HG02852 (cell line): ENCODE results near the gene TMEM256.

Experiments
- ATAC-seq: cut with Tn5 transposase; IDR thresholded peaks from one replicate; pipeline ENCODE4 v1.9.1; 2021; ENCODE audit warnings: mild to moderate bottlenecking, moderate library complexity; ENCODE audit not compliant: unreplicated experiment

The TMEM256 gene

DNA sequence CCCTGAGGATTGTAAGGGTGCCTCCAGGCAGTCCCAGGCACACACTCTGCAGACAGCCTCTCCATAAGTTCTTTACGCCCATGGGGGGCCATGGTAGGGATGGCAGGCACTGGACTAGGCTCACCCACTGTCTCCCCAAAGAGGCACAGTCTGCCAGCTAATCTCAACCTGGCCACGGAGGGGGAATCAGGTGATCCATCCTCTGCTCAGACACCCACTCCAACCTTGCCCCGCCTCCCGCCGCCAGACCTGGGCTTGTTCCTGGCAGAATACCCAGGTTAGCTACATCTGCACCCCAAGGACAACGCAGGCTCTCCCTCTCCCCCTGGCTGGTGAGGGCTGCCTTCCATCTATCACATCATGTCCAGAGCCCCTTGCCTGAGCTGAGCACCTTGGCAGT lies 5.0 kb upstream of the TMEM256 start:
- no peak for ATAC-seq

DNA sequence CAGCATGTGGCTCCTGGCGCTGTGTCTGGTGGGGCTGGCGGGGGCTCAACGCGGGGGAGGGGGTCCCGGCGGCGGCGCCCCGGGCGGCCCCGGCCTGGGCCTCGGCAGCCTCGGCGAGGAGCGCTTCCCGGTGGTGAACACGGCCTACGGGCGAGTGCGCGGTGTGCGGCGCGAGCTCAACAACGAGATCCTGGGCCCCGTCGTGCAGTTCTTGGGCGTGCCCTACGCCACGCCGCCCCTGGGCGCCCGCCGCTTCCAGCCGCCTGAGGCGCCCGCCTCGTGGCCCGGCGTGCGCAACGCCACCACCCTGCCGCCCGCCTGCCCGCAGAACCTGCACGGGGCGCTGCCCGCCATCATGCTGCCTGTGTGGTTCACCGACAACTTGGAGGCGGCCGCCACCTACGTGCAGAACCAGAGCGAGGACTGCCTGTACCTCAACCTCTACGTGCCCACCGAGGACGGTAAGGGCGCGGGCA lies 4.4 kb upstream of the TMEM256 start:
- ATAC-seq, result no peak

DNA sequence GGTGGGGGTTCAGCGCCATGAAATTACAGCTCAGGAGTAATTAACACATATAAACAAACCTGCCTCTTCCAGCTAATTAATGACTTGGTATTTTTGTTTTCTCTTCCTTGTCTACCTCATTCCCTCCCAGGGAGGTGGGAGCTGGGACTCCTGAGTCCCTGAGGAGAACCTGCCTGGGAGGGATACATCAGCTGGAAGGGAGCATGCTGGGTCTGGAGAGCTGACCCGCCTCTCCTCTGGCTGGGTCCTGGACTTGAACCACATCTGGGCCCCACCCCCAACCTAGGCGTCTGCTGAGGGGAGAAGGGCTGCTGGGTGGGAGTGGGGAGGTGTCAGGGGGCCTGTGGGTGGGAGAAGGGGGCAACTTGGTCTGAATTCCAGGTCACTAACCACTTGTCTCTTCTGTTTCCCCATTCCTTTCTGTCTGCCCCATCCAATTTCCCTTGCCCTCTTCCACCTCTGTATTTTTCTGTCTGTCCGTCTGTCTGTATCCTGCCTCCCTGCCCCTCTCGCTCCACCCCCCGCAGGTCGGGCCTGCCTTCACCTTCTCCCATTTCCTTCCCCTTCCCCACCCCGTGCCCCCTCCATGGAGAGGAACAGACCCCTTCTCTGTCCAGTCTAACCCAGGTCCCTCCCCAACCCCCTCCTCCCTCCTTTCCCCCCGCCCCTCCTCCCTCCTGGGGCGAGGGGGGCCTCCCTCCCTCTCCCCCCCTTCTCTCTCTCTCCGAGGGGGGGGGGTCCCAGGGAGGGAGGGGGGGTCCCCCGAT lies 3.8 kb upstream of the TMEM256 start, which contains the start of gene NLGN2:
Gene NLGN2, plus strand, starts transcription at position 361 of the 767 bp plus-strand sequence. CDS start 411 bp downstream, outside the sequence.
- ATAC-seq, result no peak

DNA sequence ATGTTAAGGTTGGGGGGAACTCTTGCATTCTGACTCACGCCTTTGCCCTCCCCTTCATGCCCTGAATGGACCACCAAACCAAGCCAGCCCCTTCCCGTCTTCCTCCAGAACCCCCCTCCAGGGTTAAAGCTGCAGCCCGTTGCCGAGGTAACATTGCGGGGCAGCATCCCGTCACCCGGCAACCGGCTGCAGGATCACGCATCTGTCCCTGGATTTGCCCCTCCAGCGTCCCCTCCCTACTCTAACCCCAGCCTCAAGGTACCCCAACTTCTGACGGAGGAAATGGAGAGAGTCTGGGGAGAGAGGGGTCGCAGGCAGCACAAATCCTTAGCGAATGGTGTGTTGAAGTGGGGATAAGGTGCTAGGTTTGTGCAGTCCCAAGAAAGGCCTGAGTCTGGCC lies 3.2 kb upstream of the TMEM256 start:
- ATAC-seq, result no peak

DNA sequence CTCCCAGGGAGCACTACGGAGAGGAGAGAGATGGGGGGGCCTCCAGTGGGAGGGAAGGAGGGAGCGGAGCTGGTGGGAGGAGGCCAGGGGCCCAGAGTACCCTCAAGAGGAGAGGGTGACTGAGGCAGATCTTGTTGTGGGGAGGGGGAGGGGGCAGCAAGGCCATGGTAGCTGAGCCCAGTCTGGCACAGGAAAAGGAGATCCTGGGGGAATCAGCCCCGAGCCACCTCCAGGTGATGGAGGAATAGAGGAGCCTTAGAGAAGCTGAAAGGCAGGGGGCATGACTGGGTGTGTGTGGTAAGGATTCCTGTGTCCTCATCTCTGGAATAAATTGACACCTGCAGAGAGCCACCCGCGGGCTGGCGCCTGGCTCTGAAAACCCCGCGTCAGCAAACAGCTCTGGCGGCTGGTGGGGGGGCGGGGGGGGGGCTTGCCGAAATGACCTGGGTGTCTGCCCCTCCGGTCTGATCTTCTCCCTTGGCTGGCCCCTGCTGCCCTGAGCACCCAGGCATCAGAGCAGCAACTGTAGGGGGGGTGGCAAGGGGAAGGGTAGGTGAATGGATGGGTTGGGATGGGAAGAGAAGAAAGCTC lies 2.4 kb upstream of the TMEM256 start:
- ATAC-seq, result no peak

DNA sequence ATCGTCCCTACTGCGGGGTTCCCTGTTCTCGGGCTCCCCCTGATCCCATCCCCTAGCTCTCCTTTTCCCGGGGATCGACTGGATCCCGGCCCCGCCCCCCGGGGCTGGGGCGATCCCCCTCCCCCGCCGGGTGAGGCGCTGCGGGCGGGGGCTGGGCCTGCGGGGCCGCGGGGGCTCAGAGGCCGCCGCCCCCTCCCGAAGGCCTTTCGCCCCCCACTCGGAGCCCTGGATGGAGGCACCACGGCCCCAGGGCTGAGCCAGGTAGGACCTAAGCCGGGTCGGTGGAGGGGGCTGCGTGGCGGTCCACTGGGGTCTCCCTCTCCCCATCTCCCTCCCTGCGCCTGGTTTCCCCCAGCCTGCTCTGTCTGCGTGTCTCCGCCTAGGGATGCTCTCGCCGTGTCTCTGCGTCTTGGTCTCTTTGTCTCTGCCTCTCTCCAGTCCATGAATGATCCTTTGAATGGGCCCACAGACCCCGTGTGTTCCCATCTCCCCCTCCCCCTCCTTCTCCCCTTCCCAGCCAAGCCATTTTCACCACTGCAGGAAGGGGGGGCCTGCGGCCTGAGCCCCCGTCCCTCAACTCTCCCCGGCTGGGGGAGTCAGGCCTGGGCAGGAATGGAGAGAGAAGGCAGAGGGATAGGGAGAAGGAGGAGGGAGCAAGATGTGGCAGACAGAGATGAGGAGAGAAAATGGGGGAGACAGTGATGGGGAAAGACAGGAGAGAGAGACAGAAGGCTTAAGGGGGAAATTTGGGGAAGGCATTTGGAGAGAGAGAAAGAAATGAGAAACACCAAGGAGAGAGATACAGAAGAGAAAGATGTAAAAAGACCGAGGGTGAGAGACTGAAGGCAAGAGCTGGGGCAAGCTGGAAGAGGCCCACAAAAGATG lies 1.7 kb upstream of the TMEM256 start:
- ATAC-seq, result no peak

DNA sequence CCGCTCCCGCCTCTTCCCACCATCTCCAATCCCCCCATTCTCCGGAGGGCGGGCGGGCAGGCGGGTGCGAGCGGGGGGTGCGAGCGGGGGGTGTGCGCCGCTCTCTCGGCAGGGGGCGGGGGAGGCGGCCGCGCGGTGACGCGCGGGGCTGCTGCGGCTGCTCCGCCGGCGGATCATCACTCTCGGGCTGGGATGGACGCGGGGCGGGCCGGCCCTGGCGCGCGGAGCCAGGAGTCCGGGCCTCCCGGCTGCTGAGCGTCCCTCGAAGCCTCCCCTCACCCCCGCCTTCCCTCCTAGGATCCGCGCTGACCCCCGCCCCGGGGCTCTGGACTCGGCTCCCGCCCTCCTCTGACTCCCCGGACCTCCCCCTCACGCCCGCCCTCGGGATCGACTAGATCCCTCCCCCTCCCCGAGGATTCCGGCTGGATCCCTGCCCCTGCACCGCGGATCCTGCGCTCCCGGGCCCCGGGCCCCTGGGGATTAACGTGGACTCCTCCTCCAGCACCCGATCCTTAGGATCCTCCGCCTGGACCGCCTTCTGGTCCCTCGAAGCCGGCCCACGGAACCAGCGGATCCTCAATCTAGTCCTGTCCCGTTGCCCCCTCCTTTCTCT lies 946 bp upstream of the TMEM256 start:
- peak; percentile 2 for ATAC-seq

DNA sequence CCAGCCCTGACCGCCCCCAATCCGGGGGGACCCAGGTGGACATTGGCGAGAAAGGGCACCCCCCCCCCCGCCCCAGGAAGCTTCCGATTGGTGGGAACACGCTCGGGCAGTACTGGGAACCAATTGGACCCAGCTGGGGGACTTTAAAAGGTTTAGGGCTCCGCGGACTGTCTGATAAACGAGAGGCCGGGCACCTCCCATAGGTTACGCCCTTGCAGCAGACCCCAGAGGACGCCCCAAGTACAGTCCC lies 245 bp downstream of the TMEM256 start:
- ATAC-seq, result no peak

DNA sequence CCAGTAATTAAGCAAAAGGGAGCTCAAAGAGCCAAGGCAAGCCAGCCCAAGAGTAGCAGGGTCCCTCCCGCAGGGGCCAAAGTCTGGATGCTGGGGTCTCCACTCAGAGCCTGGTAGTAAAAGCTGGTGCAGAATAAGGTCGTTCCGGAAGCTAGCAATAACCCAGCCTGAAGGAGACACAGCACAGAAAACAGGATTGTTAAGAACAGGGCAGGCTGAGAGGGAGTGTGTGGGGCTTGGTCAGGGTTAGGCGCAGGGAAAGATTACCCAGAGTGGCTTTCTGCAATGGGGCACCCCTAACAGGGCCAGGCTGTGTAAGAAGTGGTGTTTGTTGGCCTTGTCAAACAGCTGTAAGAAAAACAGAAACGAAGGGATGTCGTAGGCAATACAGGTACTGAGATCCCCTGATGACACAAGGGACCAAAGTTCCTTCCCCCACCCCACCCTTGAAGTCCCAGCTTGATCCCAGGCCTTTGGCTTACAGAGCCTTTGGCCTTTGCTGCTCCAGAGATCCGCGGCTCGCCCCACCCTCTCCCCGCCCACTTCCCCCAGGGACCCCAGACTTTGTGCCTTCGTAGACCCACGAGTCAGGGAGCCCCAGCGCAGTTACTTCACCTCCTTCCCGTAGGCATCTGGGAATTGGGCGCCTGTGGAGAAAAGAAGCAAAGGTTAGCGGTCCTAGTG lies 712 bp downstream of the TMEM256 start:
- no peak for ATAC-seq

DNA sequence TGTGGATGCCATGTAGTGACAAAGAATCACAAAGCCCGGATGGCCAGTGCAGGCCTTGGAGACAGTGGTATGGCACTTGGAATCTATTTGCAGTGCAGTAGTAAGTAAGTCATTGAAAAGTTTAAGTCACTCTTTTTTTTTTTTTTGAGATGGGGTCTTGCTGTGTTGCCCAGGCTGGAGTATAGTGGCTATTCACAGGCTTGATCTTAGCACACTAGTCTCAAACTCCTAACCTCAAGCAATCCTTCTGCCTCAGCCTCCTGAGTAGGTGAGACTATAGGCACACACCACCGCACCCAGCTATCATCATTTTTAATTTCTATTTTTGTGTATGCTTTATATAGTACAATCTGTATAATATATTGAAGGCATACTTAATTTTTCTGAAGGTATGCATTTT lies 5.3 kb downstream of the TMEM256 start:
- ATAC-seq, result no peak

DNA sequence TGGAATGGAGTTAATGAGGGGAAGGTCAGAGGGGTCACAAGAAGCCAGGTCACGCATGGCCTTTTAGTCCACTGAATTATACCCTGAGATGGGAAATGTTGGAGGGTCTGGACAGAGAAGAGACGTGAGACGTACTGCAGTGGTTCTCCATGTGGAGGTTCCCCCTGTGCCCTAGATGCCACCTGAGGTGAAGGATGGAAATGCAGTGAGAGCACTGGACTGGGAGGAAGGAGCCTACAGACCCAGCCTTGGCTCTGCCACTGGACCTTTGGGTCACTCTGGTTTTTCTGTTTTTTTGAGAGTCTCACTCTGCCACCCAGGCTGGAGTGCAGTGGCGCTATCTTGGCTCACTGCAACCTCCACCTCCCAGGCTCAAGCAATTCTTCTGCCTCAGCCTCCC lies 7.8 kb downstream of the TMEM256 start:
- no peak for ATAC-seq

DNA sequence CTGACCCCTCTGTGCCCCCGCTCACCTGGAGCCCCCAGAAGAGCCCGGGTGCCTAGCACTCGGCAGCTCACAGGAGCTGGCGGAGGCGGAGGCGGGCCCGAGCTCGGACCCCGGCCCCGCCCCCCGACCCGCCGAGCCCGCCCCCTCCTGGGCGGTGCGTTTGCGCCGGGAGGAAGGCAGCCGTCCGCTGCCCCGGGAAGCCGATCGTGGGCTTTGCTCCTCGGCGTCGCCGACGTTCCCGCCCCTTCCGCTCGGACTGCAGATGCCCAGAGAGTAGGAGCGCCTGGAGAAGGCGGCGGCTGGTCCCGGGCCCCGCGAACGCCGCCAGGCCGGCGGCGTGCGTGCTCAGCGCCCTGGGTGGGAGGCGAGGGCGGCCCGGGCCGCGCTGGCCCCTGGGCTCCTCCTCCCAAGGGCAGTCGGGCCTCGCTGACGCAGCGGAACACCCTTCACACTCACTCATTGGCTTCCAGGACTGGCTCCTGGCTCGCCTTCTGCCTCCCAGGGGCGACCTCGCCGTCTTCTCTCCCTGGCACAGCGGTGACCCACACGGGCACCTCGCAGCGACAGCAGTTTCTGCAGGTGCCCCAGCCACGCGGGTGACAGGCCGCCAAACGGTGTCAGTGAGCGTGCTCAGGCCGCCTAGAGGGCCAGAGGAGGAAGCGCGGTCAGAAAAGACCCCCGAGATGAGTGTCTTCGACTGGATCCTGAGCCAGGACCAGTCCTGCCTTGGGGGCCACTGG lies 9.3 kb downstream of the TMEM256 start, which contains the start of gene PLSCR3:
Gene PLSCR3, minus strand, starts transcription at position 74 of the 740 bp plus-strand sequence. CDS start 415 bp downstream, outside the sequence.
- ATAC-seq, result peak; percentile 75

DNA sequence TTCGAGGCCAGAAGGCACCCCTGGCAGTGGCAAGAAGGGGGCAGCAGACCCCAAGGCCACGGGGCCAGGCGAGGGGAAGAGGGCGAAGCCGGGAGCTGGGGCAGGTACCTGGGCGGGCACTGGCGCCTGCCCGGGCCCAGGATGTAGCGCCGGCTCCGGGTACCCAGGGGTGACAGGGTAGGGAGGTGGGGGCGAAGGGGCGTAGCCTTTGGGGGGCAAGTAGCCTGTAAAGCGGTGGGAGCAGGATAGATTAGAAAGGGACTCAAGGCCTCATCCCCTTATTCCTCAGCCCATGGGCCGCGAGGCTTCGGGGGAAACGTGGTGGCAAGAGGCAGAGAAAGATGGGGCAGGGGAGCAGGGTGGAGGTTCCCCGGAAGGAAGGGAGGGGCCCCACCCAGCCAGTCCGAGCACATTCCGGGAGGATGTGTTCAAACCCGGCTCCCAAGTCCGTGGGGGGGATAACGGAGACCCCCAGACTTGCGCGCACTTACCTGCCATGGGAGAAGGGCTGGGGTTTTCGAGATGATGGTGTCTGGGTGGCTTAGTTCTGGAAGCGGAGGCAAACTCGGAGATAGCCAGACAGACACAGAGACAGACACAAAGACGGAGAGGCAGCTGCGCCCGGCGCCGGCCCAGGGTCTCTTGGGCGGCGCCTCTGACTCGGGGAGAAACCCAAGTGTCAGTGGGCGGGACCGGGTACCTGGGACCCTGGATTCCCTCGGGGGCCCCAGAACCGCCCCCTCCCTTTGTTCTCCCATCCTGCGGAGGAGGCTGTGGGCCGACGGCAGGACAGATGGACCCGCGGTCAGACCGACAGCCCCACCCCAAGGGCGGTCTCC lies 10.1 kb downstream of the TMEM256 start:
- ATAC-seq, result peak; percentile 45

DNA sequence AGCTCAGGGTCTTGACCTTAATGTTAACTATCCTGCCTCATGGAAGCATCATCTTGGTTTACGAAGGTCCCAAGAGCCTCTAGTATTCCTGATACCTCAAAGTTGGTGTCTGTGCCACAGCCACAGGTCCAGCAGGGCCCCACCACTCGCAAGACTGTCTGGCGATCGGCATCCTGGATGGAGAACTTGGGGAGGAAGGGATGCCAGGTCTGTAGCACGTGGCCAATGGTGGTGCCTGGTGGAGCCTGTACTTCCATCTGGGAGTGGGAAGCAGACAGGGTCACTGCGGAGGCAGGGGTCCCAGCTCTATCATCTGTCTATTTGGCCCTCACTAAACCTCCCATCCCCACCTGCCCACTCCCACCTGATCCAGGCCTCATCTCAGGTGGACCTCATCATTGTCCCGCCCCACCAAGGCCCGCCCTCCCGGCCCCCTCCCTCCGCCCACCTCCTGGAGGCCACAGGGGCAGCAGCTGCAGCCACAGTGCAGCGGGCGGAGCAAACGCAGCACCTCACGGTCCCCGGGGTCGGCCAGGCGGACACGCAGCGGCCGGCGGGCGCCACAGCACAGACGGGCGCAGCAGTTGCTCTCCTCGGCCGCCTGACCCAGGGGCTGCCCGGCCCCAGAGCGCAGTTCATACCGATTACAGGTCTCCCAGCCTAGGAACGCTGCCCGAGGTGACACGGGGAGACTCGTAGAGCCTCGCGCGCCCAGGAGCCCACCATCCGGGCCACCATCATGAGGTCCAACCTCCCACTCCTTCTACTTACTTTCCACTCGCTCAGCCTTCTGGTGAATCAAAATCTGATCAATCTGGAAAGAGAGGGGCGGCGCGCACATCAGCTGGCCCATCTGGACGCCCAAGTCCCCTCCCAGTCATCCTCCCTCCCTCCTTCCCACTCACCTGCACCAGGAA lies 10.9 kb downstream of the TMEM256 start:
- ATAC-seq, result no peak

DNA sequence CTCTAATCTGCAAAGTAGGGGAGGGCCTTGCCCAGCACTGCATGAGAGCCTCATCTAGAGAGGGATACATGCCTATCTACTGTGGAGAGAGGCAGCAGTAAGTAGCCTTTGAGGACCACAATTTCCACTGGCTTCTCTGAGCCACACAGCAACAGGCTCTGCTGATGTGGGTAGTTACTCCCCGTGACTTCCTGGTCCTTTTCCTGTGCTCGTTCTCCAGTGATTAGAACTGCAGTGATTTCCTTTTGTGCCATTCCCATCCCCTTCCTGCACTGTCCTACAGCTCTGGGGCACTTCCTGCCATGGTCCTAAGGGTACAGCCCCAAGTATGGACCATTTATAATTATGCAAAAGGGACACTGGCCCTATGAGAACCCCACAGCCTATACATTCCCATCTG lies 12.6 kb downstream of the TMEM256 start:
- ATAC-seq, result no peak

DNA sequence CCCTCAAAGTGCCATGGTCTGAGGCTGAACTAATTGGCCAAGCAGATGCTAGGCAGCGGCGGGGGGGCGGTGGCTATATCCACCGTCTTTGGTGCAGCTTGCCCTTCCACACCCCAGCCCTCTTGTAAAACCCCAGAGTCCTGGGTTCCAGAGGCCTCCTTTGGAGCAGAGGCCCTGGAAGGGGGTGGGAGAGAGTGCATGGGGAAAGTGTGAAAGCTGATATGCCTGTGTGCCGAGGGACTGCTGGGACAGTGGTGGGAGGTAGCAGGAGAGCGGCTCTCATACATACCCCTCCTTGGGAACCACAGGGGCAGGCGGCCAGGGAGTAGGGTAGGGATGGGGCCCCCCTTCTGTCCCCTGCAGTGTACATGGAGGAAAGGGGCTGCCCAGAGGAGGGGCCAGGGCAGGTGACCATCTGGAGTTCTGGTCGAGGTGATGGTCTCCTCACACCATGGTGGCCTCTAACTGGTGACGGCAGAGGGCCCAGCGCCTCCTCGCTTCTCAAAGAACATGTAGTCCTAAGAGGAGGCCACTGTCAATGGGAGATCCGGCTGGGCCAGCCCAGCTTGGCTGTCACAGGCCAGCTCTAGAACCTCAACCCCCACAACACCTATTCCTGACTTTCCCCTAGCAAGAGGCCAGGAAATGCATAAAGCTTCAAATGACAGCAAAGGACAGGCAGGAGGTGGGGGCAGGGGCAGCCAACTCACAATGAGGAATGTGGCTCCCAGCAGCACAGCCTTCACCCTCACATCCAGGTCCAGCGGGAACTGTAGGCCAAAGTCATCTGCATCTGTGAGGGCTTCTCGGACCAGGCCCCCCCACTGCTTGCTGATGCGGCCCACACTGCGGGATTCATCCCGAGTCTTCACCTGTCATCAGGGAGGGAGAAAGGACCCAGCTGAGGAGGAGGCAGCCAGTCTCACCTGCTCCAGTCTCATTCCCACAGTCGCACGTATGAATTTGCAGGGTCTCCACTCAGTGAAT lies 13.7 kb downstream of the TMEM256 start:
- ATAC-seq, result no peak

DNA sequence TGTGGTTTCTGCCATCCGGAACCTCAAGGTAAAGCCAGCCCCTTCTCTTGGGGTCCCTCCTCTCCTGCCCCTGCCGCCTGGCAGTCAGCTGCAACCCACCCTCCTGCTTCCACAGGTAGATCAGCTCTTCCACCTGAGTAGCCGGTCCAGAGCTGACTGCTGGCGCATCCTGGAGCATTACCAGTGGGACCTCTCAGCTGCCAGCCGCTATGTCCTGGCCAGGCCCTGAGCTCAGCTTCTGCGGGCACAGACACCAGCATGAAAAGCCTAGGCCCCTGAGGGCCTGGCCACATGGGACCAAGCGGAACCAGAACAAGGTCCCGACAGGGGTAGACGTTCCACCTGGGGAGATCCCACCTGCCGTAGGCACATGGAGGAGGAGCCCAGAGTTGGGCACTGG lies 15.0 kb downstream of the TMEM256 start:
- ATAC-seq, result no peak
